ENCODE data around the gene FOXN1. TPM values are rescaled to one million over a fixed set of nuclear protein-coding genes. Genes with fewer than 3 reads are reported as not detected.

Gene FOXN1
- total RNA-seq, 1 donor from 2014 or later = not detected

- DNase-seq (ENCODE audit: low read depth) (no peak), FAIRE-seq (peak; percentile 88)
Measured at GRCh38 chr17:28500712-28501379, 5.3 kb upstream of the FOXN1 start.

DNA sequence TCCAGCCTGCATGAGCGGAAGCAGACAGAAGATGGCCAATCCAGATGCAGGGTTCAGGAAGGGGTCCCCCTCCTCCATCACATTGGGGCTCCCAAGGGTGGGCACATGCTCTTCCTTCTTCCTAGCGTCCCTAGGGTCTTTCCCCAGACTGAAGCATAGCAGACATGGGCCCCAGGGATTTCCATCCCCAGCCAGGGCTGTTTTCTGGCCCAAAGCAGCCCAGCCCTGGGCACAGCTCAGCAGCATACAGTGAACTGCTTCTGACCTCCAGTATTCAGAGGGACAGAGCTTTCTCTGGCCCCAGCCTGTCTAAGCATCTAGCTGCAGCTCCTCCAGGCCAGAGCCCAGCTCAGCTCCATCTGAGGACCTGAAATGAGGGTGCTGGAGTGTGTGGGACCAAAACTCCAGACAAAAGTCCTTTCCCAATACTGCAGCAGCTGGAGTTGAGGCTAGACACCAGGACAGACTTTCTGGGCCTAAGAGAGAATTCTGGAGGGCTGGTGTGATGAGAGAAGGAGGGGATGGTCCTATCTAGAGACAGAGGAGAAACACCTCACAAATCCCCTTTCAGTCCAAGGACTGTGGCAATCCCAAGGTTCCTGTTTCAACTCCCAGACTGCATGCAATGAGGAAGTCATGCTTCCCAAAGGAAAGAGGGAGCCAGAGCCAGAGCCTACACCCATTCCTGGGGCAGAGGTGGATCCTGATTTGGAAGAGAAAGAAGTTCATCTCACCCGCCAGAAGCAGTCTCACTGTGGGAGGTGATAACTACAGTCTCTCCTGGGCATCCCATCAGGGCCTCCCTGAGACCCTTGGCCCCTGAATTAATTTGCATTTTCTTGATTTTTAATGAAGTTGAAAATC lies 4.5 kb upstream of the FOXN1 start:
- DNase-seq (ENCODE audit: low read depth) = no peak
- Histone ChIP-seq H3K27me3 (ENCODE audit: control insufficient read depth, insufficient read depth, low read length) (no peaks in the 10 kb centered on the region), H3K36me3 (ENCODE audit: control insufficient read depth, insufficient read depth, low read length) (no peaks in the 10 kb centered on the region), H3K4me3 (ENCODE audit: low read depth, low read length) (no peak overlapping the region)
- no peak for FAIRE-seq
- TF ChIP-seq, protein P1, sequence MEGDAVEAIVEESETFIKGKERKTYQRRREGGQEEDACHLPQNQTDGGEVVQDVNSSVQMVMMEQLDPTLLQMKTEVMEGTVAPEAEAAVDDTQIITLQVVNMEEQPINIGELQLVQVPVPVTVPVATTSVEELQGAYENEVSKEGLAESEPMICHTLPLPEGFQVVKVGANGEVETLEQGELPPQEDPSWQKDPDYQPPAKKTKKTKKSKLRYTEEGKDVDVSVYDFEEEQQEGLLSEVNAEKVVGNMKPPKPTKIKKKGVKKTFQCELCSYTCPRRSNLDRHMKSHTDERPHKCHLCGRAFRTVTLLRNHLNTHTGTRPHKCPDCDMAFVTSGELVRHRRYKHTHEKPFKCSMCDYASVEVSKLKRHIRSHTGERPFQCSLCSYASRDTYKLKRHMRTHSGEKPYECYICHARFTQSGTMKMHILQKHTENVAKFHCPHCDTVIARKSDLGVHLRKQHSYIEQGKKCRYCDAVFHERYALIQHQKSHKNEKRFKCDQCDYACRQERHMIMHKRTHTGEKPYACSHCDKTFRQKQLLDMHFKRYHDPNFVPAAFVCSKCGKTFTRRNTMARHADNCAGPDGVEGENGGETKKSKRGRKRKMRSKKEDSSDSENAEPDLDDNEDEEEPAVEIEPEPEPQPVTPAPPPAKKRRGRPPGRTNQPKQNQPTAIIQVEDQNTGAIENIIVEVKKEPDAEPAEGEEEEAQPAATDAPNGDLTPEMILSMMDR (IDR thresholded peaks at IDR 0.05; ENCODE audit: insufficient read depth, low read length, severe bottlenecking) = no peak

More at GRCh38 chr17:28500712-28501379, 5.3 kb upstream of the FOXN1 start:
- TF ChIP-seq, protein P1 (IDR thresholded peaks at IDR 0.05; ENCODE audit: insufficient read depth, low read length, severe bottlenecking) = no peak
- H3K36me3 ChIP-seq (ENCODE audit: control insufficient read depth, insufficient read depth, low read length) = no peaks in the 10 kb centered on the region
- no peak overlapping the region for H3K4me3 ChIP-seq (ENCODE audit: low read depth, low read length)
- no peaks in the 10 kb centered on the region for H3K27me3 ChIP-seq (ENCODE audit: control insufficient read depth, insufficient read depth, low read length)

- DNase-seq (ENCODE audit: low read depth) = no peak
- Histone ChIP-seq H3K36me3 (ENCODE audit: control insufficient read depth, insufficient read depth, low read length) (no peaks in the 10 kb centered on the region), H3K4me3 (ENCODE audit: low read depth, low read length) (no peak overlapping the region), H3K27me3 (ENCODE audit: control insufficient read depth, insufficient read depth, low read length) (no peaks in the 10 kb centered on the region)
- FAIRE-seq = no peak
- TF ChIP-seq, protein P1 (IDR thresholded peaks at IDR 0.05; ENCODE audit: insufficient read depth, low read length, severe bottlenecking) = no peak
Measured at GRCh38 chr17:28503420-28503819, 2.7 kb upstream of the FOXN1 start.

- Histone ChIP-seq H3K36me3 (ENCODE audit: control insufficient read depth, insufficient read depth, low read length) (no peaks in the 10 kb centered on the region), H3K27me3 (ENCODE audit: control insufficient read depth, insufficient read depth, low read length) (no peaks in the 10 kb centered on the region), H3K4me3 (ENCODE audit: low read depth, low read length) (peak overlapping the region; percentile 31)
- TF ChIP-seq, protein P1 (IDR thresholded peaks at IDR 0.05; ENCODE audit: insufficient read depth, low read length, severe bottlenecking) = no peak
- FAIRE-seq (no peak), DNase-seq (ENCODE audit: low read depth) (no peak)
Measured at GRCh38 chr17:28506763-28507487, 777 bp downstream of the FOXN1 start.

GRCh38 chr17:28507567-28508203 lies 1.5 kb downstream of the FOXN1 start:
- peak; percentile 75 for DNase-seq (ENCODE audit: low read depth)
- FAIRE-seq = no peak
- H3K27me3 ChIP-seq (ENCODE audit: control insufficient read depth, insufficient read depth, low read length) = peaks cover 2% of the 10 kb centered on the region

More at GRCh38 chr17:28507567-28508203, 1.5 kb downstream of the FOXN1 start:
- TF ChIP-seq, protein P1 (IDR thresholded peaks at IDR 0.05; ENCODE audit: insufficient read depth, low read length, severe bottlenecking) = no peak
- peak overlapping the region; percentile 31 for H3K4me3 ChIP-seq (ENCODE audit: low read depth, low read length)
- no peaks in the 10 kb centered on the region for H3K36me3 ChIP-seq (ENCODE audit: control insufficient read depth, insufficient read depth, low read length)
